ENCODE data around the gene UBXN4. TPM values are rescaled to one million over a fixed set of nuclear protein-coding genes. Genes with fewer than 3 reads are reported as not detected.

UBXN4 gene
- total and polyA plus RNA-seq, 2 donors from 2014 or later, result 33.0 to 96.8 TPM

GRCh38 chr2:135798762-135799161 lies 57.1 kb downstream of the UBXN4 start:
- FAIRE-seq, result no peak
- no peak overlapping the region for H3K9ac ChIP-seq (ENCODE audit: low read length in 3 of 3)
- intact Hi-C loops (cut with DNase I), result no loop called here

GRCh38 chr2:135799738-135800137 lies 58.1 kb downstream of the UBXN4 start:
- DNase-seq (no peak), FAIRE-seq (no peak)
- no peaks in the 10 kb centered on the region for H3K36me3 ChIP-seq (ENCODE audit: control insufficient read depth in 2 of 3, insufficient read depth in 3 of 3, low read length in 3 of 3)
- intact Hi-C loops (cut with DNase I), result no loop called here
- H3K27ac ChIP-seq (ENCODE audit: low read depth in 2 of 2, low read length in 2 of 2), result no peak overlapping the region
- H3K4me3 ChIP-seq (ENCODE audit: low read length in 3 of 3), result no peak overlapping the region
- peaks cover 0 to 3% (median 0%) of the 10 kb centered on the region in 3 donors for H3K9me3 ChIP-seq (ENCODE audit: control insufficient read depth in 2 of 3, insufficient read depth in 1 of 3, low read length in 3 of 3)
- no peaks in the 10 kb centered on the region for H3K27me3 ChIP-seq (ENCODE audit: control insufficient read depth, insufficient read depth, low read length)
- H3K4me1 ChIP-seq (ENCODE audit: control insufficient read depth in 2 of 3, insufficient read depth in 2 of 3, low read depth in 1 of 3, low read length in 3 of 3), result no peaks in the 10 kb centered on the region
- H3K9ac ChIP-seq (ENCODE audit: low read length in 3 of 3), result no peak overlapping the region
- TF ChIP-seq CTCF (IDR thresholded peaks at IDR 0.05; ENCODE audit: borderline replicate concordance, extremely low read depth, insufficient read depth), result no peak

More at GRCh38 chr2:135798762-135799161, 57.1 kb downstream of the UBXN4 start:
- Histone ChIP-seq H3K36me3 (ENCODE audit: control insufficient read depth in 2 of 3, insufficient read depth in 3 of 3, low read length in 3 of 3) (no peaks in the 10 kb centered on the region), H3K9me3 (ENCODE audit: control insufficient read depth in 2 of 3, insufficient read depth in 1 of 3, low read length in 3 of 3) (peaks cover 0 to 3% (median 0%) of the 10 kb centered on the region in 3 donors), H3K27ac (ENCODE audit: low read depth in 2 of 2, low read length in 2 of 2) (no peak overlapping the region), H3K4me1 (ENCODE audit: control insufficient read depth in 2 of 3, insufficient read depth in 2 of 3, low read depth in 1 of 3, low read length in 3 of 3) (no peaks in the 10 kb centered on the region), H3K4me3 (ENCODE audit: low read length in 3 of 3) (no peak overlapping the region), H3K27me3 (ENCODE audit: control insufficient read depth, insufficient read depth, low read length) (no peaks in the 10 kb centered on the region)
- no peak for TF ChIP-seq CTCF (IDR thresholded peaks at IDR 0.05; ENCODE audit: borderline replicate concordance, extremely low read depth, insufficient read depth)
- no peak for DNase-seq

DNA sequence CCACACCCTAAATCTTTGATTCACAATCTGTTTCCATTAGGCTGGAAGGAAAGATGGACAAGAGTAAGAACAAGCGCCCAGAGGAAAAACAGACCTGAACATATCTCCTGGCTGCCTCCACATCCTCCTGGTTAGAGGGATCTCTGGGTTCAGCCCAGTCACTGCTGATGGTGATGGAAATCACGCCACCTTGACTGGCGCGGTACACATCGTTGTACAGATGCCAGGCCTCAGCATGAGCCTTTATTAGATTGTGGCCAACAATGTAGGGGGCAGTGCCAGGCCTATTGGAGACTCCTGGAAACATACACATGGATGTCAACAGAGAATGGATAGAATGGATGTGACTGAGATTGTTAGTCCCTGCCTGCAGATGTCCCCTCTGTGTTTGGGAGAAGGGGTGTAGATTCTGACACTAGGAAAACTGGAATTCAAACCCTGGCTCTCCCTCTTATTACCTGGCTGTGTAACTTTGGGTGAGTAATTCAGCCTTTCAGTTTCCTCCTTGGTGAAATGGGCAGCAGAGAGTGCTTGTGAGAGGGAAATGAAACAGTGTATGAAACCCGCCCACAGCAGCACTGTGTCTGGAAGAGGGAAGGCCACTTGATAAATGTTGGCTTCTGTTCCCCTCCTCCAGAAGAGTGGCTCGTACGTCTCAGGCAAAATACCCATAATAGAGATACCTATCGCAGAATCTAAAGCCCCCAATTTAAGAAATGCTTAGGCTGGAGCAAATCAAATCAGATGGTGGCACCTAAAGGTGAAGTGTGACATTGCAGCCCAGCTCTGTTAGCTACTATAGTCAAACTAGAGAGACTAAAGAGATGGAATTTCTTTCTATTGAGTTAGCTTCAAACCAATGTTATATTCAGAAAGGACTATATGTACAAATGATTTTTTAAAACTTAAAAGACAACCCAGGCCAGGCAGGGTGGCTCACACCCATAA lies 59.1 kb downstream of the UBXN4 start:
- no peaks in the 10 kb centered on the region for H3K4me1 ChIP-seq (ENCODE audit: control insufficient read depth in 2 of 3, insufficient read depth in 2 of 3, low read depth in 1 of 3, low read length in 3 of 3)
- no peak overlapping the region for H3K9ac ChIP-seq (ENCODE audit: low read length in 3 of 3)
- intact Hi-C loops (cut with DNase I), result no loop called here
- H3K36me3 ChIP-seq (ENCODE audit: control insufficient read depth in 2 of 3, insufficient read depth in 3 of 3, low read length in 3 of 3), result no peaks in the 10 kb centered on the region
- DNase-seq (no peak), FAIRE-seq (no peak)
- no peak for TF ChIP-seq CTCF (IDR thresholded peaks at IDR 0.05; ENCODE audit: borderline replicate concordance, extremely low read depth, insufficient read depth)
- H3K27ac ChIP-seq (ENCODE audit: low read depth in 2 of 2, low read length in 2 of 2), result no peak overlapping the region
- no peaks in the 10 kb centered on the region for H3K27me3 ChIP-seq (ENCODE audit: control insufficient read depth, insufficient read depth, low read length)
- H3K4me3 ChIP-seq (ENCODE audit: low read length in 3 of 3), result no peak overlapping the region
- H3K9me3 ChIP-seq (ENCODE audit: control insufficient read depth in 2 of 3, insufficient read depth in 1 of 3, low read length in 3 of 3), result peaks cover 0 to 3% (median 0%) of the 10 kb centered on the region in 3 donors

All from kidney (tissue), 14 donors.